GM12892 (cell line): ENCODE results near the gene BTRC.
A peak's percentile ranks its signal among the peaks of the same experiment; 100 is the strongest.

Source experiments
- DNase-seq: peaks from one replicate; pipeline ENCODE4 v3.0.0; 2011; ENCODE audit not compliant: insufficient read length
- FAIRE-seq: peaks from 2 replicates; lab custom pipeline; 2011; peaks lifted over from hg19 to GRCh38; lab: Jason Lieb, UNC
- POLR2A ChIP-seq: IDR thresholded peaks from 2 replicates; pipeline ENCODE4 v1.6.1; 2011; ENCODE audit warnings: low read depth, low read length, control low read depth
- POLR2AphosphoS5 ChIP-seq: IDR thresholded peaks from 2 replicates; pipeline ENCODE4 v1.6.1; 2011; ENCODE audit warnings: low read depth, low read length, control low read depth
- TAF1 ChIP-seq: IDR thresholded peaks from 2 replicates; pipeline ENCODE4 v1.6.1; 2011; ENCODE audit warnings: low read depth, mild to moderate bottlenecking, control low read depth, low read length, borderline replicate concordance

BTRC gene

GRCh38 chr10:101452593-101452992 lies 98.6 kb downstream of the BTRC start:
- DNase-seq, result no peak
- FAIRE-seq, result no peak
- TF ChIP-seq POLR2AphosphoS5 (no peak), POLR2A (no peak), TAF1 (no peak)

GRCh38 chr10:101453318-101453717 lies 99.4 kb downstream of the BTRC start:
- TF ChIP-seq POLR2AphosphoS5 (no peak), TAF1 (no peak), POLR2A (no peak)
- DNase-seq, result no peak
- FAIRE-seq, result no peak

GRCh38 chr10:101453791-101454718 lies 100.1 kb downstream of the BTRC start:
- FAIRE-seq (peak; percentile 38), DNase-seq (no peak)
- no peak for TF ChIP-seq POLR2AphosphoS5
- no peak for TF ChIP-seq TAF1
- no peak for TF ChIP-seq POLR2A

GRCh38 chr10:101458869-101459268 lies 104.9 kb downstream of the BTRC start:
- FAIRE-seq (no peak), DNase-seq (no peak)
- TF ChIP-seq POLR2AphosphoS5 (no peak), POLR2A (no peak), TAF1 (no peak)

GRCh38 chr10:101464082-101464481 lies 110.1 kb downstream of the BTRC start:
- no peak for TF ChIP-seq TAF1
- no peak for TF ChIP-seq POLR2A
- TF ChIP-seq POLR2AphosphoS5, result no peak
- DNase-seq (no peak), FAIRE-seq (no peak)

- FAIRE-seq, result no peak
- no peak for TF ChIP-seq TAF1
- TF ChIP-seq POLR2AphosphoS5, result no peak
- no peak for TF ChIP-seq POLR2A
- no peak for DNase-seq
Observed at GRCh38 chr10:101464599-101464998, 110.6 kb downstream of the BTRC start.

GRCh38 chr10:101466016-101466912 lies 112.3 kb downstream of the BTRC start:
- TF ChIP-seq POLR2AphosphoS5 (no peak), TAF1 (no peak), POLR2A (no peak)
- FAIRE-seq, result no peak
- DNase-seq, result no peak

GRCh38 chr10:101467286-101467770 lies 113.4 kb downstream of the BTRC start:
- TF ChIP-seq POLR2A, result no peak
- no peak for TF ChIP-seq TAF1
- no peak for TF ChIP-seq POLR2AphosphoS5
- DNase-seq, result peak; percentile 23
- peak; percentile 86 for FAIRE-seq

GRCh38 chr10:101468159-101468558 lies 114.2 kb downstream of the BTRC start:
- no peak for FAIRE-seq
- DNase-seq, result no peak
- no peak for TF ChIP-seq POLR2AphosphoS5
- no peak for TF ChIP-seq POLR2A
- no peak for TF ChIP-seq TAF1

- TF ChIP-seq POLR2A (no peak), TAF1 (no peak), POLR2AphosphoS5 (no peak)
- DNase-seq, result no peak
- FAIRE-seq, result no peak
Observed at GRCh38 chr10:101476383-101476782, 122.4 kb downstream of the BTRC start.

GRCh38 chr10:101478956-101479355 lies 125.0 kb downstream of the BTRC start:
- FAIRE-seq, result no peak
- no peak for DNase-seq
- no peak for TF ChIP-seq TAF1
- TF ChIP-seq POLR2AphosphoS5, result no peak
- no peak for TF ChIP-seq POLR2A
